T-helper 2 cell (primary cell): ENCODE results near the gene PTTG1IP.
A peak's percentile ranks its signal among the peaks of the same experiment; 100 is the strongest.
"Not testable (repeated sequence)": the region's sequence is repeated elsewhere in the genome, so short reads cannot be mapped to it uniquely, and the experiment has no call there.

Source experiments
- DNase-seq, 5 experiments: peaks; one replicate each; pipeline versions ENCODE4 v3.0.0 to v3.0.0-alpha.2; 2012 to 2022
- total RNA-seq, 2 donors: gene quantifications; one replicate each; lab custom pipeline; 2026; lab: John Stamatoyannopoulos, UW

Gene PTTG1IP, protein sequence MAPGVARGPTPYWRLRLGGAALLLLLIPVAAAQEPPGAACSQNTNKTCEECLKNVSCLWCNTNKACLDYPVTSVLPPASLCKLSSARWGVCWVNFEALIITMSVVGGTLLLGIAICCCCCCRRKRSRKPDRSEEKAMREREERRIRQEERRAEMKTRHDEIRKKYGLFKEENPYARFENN
- total RNA-seq = 109 to 121 reads per million in 2 donors

DNA sequence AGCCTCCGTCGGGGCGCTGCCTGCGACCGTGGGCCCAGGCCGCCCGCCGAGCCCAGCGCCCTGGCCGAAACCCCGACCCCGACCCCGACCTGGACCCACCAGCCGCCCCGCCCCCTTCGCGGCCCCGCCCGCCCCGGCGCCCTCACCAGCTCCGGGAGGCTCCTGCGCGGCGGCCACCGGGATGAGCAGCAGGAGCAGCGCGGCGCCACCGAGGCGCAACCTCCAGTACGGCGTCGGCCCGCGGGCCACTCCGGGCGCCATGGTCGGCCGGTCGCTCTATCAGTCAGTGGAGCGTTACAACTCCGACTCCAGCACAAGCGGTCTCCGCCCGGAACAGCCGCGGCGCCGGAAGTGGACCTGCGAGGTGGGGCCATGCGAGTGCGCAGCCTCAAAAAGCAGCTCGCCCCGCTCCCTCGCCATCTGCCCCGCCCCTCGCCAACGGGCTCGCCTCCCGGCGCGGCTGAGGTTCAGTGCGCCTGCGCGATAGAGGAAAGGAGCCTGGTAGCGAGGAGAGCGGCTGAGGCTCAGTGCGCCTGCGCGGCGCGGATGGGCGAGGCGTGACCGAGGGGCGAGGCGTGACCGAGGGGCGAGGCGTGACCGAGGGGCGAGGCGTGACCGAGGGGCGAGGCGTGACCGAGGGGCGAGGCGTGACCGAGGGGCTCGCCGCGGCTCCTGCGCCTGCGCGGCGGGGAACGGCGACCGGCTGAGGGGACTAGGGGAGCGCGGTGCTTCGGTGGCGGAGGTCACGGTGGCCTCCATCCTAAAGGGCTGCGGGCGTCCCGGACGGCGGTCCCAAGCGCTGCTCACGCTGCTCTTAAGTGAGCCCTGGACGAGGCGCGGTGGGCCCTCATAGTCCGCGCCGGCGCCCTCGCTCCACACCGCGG lies at the start of gene PTTG1IP:
Gene PTTG1IP (minus strand): TSS at position 335 of the 884 bp plus-strand sequence. CDS start 74 bp downstream, at position 261.
- peak; percentile 97 to 99 (median 99) for DNase-seq

DNA sequence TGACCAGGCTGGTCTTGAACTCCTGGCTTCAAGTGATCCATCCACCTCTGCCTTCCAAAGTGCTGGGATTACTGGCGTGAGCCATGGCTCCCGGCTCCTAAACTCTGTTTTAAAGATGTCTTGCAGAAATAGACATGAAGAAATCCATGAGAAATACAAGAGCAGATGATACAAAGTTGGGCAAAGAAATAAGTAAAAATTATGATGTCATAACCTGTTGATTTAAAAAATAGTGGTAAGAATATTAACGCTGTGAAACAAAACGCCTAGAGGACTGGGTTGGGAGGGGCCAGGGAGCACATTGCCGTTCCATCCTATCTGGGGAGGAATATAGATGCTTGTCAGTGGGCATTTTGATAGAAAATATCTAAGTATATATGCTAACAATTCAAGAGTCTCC lies 48.4 kb upstream of the PTTG1IP start:
- DNase-seq = no peak

DNA sequence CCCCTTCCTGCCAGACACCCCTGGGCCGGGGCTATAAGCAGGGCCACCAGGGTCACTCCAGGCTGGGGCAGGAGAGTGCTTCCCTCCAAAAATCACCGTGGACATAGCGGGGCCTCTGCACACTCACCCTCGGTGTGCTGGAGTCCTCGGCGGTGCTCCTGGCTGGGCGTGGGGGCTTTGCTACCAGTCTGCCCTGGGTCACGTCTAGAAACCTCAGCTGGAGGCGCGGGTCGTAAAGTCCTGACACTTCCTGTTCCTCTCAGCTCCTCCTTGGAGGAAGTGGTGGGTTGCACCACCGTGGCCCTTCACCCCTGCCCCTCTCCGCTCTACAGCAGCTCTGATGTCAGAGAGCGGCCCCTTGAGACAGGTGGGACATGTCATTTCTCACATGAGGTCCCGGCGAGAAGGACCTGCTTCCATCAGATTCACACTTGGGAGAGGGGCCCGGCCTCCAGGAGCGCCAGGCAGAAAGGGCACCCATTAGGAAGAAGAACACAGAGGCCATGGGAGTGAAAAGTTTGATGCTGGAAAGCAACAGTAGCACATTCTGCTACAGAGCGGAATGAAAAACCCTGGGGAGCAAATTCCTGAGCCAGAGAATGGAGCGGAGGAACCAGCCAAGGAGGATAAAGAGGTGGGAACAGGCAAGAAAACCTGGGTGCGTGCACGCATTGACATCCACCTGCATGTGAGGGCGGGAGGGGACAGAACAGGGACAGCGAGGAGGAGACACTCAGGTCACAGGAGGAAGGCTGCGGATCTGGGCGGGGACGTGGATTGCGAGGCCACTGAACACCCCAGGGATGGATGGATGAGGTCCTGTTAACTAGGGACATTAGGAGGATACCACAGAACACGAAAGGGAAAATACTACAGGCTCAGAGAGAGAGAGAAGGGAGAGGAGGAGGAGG lies 47.5 kb upstream of the PTTG1IP start, which contains the start of gene ITGB2:
Gene ITGB2 (minus strand): TSS at position 206 of the 911 bp plus-strand sequence. CDS start 10,117 bp downstream, outside the sequence.
- peak in 3 of 5 experiments; percentile 31 to 84 (median 68) for DNase-seq

DNA sequence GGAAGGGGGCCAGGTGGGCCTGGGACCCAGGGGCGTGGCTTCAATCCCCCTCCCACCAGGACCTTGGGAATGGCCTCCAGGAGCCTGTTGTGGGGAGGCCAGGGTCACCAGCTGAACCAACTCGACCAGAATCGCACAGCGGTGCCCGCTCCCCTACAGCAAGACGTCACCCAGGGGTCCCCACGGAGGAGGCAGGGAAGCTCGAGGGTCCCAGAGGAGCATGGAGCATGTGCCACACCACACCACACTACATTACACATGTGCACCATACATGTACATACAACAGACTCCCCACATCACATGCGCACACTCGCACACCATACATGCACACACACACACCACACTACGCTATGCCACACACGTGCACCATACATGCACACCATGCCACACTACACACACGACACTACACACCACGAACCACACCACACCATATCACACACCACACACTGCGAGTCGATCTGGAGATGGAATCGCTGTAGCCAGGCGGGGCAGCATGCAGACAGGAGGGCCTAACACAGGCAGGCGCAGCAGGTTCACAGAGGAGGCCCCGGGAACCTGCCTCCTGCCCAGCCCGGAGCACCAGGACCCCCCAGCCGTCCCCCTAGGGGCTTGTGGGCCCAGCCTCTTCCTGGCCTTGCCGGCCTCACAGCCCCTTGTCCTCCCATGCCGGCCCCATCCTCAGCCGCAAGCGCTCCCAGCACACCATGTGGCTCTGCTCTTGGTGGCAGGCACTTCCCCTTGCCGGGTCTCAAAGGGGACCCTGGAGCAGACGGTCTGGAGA lies 46.6 kb upstream of the PTTG1IP start:
- DNase-seq = peak in 1 of 5 experiments; percentile 84

DNA sequence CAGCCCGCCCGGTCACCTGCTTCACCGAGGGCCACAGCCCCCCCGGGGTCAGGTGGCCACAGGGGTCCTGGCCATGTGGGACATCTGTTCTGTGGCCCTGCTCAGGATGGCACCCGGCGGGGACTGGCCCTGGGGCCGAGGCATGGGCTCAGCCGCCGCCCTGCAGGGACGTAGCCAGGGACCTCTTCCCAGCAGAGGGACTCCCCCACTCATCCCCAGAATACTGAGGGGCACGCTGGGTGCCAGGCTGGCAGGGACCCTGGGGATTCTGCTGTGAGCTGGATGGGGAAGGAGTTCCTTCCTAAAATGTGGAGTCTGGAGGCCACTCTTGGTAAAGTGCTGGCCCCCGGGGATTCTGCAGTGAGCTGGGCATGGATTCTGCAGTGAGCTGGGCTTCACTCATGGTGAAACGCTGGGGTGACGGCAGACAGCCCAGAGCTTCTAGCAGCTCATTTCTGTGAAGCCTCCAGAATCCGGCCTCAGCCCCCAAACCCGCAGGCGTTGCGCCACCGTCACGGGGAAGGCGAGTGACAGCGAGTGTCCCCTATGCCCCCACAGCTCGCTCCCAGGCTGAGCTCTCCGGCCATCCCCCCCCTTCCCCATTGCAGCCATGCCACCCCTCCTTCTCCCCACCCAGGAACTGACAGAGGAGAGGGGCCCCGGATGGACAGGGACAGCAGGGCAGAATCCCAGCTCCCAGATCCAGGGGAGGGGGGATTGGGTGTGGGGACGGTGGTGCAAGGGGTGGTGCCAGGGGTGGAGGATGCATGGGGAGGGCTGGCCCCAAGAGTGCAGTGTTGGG lies 45.8 kb upstream of the PTTG1IP start:
- DNase-seq = peak in 1 of 5 experiments; percentile 25

DNA sequence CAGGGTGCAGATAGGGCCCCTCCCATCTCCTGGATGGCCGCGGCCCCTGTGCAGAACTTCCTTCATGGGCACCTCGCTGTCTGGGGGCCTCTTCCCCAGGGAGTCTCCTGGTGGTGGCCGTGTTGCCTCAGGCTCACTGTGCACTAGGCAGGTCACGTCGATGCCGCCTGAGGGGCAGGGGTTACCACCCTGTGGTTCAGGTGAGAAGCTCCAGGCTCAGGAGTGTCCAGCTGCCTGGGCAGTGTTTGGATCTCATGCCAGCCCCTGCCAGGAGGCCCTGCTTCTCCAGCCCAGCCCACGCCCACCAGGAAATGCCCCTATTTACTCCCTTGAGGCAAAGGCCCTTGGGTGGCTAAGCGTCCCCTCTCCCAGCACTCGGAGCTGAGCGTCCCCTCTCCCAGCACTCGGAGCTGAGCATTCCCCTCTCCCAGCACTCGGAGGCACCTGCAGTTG lies 45.1 kb upstream of the PTTG1IP start:
- no peak for DNase-seq

DNA sequence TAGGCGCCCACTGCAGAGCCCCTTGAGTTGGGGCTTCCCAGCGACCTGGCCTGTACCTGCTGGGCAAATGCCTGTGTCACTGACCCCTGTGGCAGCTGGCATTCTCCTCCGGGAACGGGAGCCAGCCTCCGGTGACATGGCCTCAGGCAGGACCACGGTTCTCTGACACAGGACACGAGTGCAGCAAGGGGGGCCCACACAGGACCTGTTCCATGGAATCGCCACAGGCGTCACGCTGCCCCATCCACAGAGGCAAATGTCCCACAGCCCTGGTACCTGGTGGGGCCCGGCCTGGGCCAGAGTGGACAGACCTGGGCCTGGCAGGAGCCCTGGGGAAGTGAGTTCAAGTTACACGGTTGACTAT lies 44.6 kb upstream of the PTTG1IP start:
- no peak for DNase-seq

DNA sequence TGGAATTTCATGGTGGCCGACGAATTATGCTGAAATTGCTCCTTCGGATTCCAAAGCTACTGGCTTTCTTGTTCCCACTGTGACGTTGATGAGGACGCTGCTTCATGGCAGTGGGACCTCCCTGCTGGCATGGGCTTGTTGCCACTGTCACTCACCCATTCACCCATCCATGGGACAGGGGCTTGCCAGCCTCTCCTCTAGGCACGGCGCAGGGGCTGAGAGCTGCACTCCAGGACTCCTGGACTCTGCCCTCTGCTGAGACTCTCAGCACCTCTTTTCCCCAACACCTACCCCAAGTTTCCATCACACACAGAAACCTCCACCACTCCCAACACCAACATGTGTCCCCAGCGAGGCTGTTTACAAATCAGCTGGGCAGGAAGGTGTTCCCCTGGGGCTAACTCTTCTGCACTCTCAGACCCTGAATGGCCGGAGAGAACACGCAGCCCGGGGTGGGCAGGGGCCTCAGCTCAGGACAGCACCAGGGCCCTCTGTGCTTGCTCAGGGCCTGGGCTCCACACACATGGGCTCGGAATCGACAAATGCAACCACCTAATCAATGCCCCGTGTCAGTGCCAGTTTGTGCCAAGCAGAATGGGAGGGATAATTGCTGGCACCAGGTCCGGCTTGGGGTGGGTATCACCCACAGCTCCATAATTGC lies 44.1 kb upstream of the PTTG1IP start:
- DNase-seq = no peak

DNA sequence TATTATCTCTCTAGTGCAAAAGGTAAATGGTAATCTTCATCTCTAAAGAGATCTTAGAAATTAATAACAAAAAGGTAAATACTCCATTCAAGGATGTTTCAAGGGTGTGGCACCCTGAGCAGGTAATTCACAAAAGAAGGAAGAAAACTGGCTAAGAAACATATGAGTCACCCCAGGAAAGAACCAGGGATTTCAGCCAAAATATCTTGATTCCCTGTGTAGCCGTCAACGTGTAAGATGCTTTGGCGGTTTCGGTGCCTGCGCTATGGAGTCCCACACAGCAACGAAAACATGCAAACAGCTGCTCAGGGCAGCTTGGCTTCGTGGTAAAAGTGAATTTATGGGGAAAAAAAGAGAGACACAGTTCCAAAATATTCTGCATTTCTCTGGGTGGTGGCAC lies 43.5 kb upstream of the PTTG1IP start:
- no peak for DNase-seq

DNA sequence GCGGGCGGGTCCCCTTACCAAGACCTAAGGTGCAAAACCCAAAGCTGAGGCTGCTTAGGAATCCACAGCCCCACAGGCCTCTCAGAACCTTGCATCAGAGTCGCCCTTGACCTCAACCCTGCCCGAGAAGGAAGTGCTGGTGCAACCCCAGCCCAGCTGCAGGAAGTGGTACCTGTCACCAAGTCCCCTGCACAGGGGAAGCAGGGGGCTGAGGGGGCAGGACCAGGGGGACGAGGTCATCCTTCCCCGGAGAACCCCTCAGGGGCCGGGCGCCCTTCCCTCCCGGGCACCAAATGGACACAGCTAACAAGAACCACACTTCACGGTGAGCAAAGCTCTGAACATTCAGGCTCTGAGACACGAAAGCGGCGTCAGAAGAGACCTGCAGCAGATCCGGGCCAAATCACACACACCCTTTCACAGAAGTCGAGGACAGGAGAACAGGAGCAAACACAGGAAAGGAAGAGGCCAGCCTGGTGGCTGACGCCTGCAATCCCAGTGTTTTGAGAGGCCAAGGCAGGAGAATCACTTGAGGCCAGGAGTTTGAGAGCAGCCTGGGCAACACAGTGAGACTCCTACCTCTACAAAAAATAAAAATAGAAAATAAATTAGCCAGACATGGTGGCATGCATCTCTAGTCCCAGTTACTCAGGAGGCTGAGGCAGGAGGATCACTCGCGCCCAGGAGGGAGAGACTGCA lies 40.8 kb upstream of the PTTG1IP start:
- peak in 3 of 5 experiments; percentile 27 to 91 (median 74) for DNase-seq

DNA sequence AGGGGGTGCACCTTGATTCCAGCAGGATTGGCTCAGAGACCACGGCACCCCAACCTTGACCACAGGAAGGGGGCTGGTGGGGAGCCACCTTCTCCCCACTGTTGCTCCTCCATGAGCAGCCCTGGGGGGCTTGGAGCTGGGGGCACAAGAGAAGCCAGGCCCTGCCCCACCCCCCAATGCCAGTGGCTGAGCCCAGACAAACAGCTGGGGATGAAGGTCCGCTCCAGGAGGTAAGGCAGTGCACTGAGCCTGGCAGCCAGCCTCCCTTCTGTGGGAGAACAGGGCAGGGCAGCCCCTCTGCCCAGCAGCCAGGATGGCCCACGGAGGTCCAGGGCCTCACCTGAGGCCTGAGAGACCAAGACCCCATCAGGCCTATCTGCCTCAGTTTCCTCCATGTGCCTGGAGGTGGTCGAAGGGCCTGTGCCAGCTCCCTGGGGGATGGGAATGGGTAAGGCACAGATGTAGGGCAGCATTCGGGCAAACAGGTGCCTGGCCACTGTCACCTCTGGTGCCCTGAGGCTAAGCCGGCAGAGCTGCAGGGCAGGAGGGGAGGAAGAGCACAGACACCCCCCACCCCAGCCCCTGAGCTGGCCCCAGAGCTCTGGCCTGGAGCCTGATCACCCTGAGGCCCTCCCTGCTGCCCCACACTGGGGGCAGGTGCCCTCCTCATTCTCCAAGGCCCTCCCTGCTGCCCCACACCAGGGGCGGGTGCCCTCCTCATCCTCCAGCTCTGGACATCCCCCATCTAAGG lies 40.1 kb upstream of the PTTG1IP start:
- DNase-seq = no peak

DNA sequence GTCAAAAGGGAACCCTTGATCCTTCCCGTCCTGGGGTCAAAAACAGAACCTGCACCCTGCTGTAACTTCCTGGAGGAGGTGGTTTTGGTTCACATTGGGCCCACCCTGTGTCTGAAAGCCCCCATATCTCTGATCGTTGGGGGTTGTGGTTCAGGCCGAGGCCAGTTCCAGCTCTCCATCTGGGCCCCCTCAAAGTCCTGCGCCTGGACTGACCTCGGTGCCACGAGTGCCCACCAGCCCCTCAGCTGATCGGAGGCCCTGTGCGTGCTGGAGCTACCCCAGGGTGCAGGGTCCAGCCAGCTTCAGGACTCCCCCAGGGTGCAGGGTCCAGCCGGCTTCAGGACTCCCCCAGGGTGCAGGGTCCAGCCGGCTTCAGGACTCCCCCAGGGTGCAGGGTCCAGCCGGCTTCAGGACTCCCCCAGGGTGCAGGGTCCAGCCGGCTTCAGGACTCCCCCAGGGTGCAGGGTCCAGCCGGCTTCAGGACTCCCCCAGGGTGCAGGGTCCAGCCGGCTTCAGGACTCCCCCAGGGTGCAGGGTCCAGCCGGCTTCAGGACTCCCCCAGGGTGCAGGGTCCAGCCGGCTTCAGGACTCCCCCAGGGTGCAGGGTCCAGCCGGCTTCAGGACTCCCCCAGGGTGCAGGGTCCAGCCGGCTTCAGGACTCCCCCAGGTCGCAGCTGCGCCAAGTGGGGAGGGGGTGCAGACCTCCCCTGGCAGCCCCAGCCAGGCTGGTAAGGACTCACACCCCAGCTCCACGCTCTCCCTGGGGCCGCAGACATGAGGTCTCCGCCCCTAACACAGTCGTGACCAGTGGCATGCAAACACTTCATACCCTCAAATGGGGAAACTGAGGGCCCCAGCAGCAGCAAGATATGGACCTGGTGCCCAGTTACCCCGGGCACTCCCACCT lies 39.3 kb upstream of the PTTG1IP start:
- not testable (repeated sequence) for DNase-seq

DNA sequence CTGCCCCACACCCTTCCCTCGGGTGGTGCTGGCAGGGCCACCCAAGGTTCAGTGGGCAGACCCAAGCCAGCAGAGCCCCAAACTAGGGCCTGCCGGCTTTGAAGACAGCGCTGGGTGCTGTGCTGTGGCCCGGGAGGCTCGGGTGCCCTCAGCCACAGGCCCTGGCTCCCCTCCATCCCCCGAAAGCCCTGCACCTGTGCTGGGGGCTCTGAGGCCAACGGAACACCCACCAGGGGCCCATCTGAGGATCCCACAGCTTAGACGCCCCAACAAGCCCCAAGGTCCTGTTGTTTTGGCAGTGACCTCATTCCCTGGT lies 38.6 kb upstream of the PTTG1IP start:
- no peak for DNase-seq

DNA sequence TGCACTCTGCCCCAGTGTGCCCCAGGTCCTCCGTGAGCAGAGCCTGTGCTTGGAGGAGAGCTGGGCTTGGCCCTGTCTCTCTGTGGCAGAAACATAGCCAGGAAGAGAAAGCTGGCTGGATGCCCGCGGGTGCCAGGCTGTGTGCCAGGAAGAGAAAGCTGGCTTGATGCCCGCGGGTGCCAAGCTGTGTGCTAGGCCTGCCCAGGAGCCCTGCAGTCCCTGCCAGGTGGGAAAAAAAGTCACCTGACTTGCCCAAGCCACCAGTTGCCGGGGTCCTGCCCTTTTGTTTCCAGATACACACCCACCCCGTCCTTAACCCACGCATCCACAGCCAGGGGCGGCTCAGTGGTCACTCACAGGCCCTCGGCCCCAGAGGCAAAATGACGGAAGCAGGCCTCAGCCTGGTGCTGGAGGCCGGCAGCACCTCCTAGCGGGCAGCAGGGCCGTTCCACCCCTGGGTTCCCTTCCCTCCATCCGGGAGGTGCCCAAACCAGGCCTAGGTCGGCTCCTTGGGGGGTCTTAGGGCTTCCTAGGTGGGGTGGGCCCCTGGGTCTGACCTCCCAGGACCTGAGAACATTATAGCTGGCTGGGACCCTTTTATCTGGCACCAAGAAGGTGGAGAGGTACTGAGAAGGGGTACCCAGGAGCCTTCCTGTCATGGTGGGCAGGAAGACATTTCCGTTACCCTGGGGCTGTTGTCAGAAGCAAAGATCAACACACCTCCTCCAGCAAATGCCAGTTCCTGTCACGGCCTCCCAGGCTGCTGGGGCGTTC lies 38.1 kb upstream of the PTTG1IP start:
- peak in 3 of 5 experiments; percentile 47 to 90 (median 70) for DNase-seq

DNA sequence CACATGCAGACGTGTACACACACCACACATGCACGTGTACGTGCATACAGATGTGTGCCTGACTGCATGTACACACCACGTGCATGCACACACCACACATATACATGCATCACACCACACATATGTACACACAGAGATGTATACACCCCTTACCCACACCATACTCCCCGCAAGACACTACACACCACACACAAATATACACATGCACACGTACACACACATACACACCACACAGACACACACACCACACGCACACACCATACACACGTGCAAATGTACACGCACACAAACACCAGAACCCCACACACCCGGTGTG lies 37.5 kb upstream of the PTTG1IP start:
- DNase-seq = no peak

DNA sequence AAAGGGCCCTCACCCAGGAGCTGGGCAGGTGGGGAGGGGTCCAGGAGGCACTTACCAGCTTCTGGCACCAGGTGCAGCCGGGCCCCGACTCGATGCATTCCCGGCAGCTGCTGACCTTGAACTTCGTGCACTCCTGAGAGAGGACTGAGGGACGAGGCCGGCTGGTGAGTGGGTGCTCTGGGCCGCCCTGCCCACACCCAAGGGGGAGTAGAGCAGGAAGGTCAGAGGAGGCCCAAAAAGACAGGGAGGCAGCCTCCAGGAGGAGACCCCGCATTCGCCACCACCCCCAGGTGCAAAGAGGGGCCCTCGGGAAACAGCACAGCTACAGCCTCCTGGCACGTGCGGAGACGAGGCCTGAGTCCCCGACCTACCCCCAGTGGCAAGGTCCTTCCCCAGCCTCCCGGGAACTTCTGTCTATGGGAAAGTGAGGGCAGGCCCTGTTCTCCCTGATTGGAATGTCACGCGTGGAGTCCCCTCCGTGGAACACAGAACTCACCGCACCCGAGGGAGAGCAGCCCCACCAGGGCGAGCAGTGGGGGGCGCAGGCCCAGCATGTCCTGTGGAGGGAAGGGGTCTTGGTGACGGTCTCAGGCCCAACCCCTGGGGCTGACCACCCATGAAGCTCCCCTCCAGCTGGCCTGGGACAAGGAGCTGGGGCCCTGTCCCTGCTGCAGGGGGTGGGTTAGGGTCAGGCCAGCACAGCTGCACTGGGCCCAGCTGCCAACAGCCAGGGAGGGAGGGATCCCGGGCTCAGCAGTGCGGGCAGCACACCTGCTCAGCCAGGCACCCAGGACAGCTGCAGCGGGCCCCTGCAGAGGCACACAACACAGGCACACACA lies 37.0 kb upstream of the PTTG1IP start:
- DNase-seq = no peak
